GM19463 (cell line): ENCODE results near the gene RALGDS.

Source experiments
- ATAC-seq: cut with Tn5 transposase; IDR thresholded peaks from one replicate; pipeline ENCODE4 v1.9.1; 2021; ENCODE audit warnings: mild to moderate bottlenecking, moderate library complexity; ENCODE audit not compliant: unreplicated experiment

Gene RALGDS

DNA sequence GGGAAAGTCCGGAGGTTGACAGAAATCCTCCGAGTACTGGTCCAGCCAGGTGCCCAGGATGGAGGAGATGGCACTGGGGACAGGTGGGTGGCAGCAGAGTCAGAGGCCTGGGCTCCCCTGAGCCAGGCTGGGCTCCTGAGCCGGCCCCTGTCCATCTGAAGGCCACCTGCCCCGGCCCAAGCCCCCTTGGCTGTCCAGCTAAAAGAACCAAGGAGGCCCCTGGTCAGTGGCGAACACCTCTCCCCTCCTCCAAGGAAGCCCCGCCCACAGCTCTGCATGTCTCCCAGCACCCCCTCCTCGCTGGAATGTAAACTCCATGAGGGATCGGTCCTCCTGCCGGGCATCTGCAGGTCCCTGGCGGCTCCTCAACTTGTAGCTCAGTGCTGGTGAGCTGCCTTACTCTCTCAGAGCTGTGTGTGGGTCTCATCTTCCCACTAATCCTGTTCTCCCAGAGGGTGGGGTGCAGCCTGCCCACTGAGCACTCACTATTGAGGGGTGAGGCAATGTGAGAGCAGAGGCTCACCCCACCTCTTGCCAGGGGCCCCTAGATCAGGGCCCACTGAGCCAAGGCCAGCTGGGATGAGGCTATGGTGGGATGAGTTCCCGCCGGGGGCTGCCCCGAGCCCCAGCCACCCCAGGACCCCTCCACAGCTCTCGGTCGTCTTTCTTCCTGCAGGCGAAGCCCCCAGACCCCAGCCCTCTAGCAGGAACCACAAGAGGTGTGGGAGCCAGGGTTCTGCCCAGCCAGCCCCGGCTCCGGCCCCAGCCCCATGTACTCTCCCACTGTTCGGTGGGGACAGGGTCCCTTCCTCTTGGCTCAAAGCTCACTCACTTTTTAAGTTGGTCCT is 12.0 kb downstream of the RALGDS start:
- no peak for ATAC-seq

DNA sequence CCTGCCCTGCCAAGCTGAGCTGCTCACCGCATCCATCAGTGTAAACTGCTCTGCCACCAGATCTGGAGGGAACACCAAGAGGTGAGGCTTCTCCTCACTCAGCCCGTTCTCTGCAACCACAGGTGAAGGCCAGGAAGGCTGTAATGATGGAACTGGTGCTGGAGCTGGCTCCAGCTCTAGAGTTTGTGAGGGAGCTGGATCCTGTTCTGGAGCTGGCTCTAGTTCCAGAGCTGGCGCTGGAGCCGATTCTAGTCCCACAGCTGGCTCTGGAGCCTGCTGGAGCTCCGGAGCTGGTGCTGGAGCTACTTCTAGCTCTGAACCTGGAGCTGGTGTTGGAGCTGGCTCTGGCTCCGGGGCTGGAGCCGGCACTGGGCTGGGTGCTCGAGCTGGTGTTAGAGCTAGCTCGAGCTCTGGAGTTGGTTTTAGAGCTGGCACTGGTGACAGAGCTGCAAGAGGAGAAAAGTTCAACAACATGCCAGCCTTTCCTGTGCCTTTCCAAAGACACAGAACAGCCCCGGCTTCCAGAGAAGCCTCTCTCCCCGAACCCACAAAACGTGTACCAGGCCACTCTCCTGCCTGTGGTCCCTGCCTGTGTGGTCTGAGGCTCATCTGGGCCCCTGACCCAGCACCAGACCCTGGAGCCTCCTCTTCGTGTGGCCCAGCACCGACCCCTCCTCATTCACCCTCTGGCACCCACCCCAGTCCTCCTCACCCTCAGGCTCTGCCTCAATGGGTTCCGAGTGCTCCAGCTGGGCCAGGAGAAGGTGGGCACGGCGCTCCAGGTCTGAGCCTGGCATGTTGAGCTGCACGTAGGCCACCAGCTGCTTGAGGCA is 12.9 kb downstream of the RALGDS start:
- no peak for ATAC-seq

DNA sequence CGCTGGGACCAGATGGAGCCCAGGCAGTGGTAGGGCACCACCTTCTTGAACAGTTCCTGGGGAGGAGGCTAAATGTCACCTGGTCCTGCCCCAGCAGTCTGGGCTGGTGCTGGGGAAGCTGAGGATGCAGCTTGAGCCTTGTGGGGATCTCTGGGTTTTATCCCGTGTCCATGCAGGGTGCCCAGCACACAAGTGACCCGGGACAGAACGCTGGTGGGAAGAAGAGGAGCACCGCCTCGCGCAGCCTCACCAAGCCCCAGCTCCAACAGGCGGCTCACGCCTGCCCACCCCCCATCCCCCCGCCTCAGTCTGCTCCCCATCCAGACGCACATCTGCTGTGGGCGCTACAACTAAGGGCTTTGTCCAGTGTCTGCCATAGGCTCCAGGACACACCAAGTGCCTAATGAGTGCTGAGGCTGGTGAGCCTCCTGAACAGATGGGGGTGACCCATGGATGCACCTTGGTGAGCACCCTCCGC is 13.8 kb downstream of the RALGDS start:
- ATAC-seq: no peak

DNA sequence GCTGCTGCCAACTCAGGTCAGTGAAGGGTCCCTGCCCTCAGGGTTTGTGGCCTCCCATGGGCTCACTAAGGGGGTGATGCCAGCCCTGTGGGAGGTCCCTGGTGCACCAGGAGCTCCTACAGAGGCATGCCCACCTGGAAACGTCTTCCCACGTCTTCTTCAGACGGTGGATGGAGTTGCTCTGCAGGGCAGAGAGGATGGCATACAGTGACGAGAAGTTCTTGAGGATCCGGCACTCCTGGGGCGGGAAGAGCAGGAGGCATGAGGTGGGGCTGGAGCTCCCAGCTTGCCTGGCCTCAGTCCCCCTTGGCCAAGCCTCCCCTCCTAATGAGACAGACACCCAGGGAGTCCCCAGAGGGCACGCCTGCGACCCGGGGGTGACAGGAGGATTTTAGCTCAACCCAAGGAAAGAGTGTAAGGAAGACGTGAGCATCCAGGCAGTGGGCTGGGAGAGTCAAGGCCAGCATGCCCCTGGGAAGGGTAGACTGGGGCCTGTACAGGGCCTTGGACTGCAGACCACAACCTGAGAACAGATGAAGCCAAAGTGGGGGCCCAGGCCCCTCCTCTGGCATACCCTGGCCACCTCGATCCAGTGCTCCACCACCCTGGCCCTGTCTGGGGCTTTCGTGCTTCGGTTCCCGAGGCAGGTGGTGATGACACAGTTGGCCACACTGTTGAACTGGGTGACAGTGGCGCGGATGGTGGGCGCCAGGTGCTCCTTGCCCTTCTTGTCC is 14.4 kb downstream of the RALGDS start:
- ATAC-seq: no peak

DNA sequence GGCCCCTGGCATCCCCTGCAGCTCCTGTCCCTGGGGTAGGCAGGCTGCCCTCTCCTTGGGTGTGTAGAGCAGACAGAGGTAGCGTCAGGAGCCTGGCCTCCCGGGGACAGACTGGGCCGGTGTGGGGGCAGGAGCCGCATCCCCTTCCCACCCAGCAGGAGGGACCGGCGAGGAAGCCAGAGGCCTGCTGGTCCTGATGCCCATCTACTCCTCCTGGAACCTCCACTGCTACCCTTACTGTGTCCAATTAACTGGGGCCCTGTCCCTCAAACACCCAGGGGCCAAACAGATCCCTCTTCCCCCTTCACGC is 15.6 kb downstream of the RALGDS start:
- no peak for ATAC-seq

DNA sequence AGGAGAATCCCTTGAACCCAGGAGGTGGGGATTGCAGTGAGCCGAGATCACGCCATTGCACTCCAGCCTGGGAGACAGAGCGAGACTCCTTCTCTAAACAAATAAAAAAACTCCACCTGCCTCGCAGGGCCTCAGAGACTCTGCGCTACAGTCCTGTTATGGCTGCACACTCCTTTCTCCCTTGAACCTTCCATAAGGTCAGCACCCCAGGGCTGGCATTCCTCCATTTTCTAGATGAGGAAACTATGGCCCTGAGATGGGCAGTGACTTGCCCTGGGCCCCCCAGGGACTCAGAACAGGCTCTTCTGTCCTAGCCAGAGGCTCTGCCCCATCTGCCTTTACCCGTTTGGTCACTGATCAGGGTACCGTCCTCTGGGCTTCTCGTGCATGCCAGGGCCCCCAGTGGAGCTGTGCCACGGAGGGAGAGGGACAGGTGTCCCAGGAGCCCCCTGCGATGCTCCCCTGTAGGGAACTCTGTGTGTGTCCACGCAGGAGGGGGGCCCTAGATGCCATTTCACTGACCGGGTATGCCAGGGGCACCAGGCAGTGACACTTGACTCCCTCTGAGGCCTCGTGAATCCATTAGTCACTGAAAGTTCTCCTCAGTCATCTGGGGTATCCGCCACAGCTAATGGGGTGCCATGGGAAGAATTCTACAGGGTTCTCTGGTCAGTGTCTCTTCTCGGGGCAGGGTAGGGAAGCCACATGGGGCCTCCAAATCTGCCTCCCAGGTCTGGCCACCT is 16.2 kb downstream of the RALGDS start:
- ATAC-seq: no peak

DNA sequence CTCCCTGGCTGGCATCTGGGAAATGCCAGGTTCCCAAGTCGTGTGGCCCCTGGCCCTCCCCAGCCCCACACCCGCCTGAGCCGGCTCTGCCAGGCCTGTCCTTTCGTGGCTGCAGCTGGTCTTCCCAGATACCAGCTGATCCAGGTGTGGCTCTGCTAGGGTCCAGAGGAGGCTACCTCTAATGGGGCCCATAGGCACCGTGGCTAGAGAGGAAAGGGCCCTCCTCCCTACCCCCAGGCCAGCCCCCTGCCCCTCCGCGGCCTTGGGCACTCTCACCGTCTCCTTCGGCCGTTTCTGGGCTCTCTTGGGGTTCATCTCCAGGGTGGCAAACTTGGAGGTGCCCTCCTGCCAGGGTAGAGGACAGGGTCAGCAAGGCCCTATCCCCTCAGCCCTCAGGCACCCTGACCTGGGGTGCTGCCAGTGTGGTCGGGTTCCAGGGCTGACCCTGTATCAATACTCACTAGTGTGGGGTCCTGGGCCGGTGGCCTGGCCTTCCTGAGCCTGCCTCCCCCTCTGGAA is 17.0 kb downstream of the RALGDS start:
- ATAC-seq: no peak

DNA sequence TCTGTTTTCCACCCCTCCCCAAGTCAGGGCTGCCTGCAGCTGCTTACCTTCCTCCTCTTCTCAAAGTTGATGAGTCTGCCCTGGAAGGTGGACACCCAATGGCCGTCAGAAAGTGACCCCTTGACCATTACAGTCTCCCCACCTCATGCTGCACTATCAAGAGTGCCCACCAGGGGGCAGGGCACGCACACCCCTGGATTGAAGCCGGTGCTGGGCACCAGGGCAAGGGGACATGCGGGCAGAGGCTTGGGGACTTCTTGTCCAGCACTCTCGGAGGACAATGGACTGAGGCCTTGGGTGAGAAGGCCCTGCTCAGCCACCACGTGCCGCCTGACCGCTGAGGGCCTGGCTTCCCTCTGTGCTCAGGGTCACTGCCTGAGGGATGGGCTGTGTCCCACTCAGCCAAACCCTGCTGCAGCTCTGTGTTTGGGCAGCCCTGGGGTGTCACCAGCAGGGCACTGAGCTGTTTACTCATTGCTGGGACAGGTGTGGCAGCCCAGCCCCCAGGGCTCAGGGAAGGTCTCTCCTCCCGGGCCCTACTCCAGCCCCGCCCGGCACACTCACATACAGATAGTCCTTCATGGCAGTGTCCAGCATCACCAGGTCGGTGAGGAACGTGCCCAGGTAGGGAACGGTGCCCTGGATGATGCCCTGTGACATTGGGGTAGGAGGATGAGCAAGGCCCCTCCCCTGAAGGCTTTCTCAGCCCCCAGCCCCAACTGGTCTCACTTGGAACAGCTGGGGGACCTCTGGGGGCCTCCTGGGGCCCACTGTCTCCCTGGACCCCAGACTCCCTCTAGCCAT is 17.7 kb downstream of the RALGDS start:
- no peak for ATAC-seq

DNA sequence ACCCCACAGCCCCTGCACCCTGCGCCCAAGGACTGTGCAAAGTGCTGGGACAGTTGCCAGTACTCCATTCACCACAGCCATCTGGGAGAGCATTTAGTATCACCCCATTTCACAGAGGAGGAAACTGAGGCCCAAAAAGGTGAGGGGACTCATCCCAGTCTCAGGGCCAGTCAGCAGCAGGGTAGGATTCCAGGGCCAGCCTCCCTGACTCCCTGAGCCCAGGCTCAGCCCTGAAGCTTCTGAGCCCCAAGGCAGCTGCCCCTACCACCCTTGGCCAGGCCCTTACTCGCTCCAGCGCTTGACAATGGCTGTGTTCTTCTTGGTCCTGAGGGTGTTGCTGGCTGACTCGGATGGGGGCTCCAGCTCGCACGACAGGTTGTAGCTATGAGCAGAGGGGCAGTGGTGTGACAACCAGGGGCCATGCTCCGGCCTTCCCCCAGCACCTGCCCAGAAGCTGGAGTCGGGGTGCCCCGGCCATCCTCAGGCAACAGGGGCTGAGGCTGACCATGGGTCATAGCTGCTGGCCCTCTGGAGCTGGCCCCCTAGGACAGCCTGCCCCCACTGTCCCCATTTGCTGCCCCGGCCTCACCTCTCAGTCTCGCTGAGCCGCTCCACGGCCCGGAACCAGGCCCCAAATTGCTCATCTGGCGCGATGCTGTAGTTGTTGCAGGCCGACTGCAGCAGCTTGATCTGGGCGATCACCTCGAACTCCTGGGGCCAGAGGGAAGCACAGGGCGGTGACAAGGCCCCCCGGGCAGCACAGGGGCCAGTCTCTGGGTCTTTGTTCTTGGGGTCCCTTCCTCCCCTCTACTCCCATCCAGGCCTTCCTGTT is 18.6 kb downstream of the RALGDS start:
- ATAC-seq: no peak

DNA sequence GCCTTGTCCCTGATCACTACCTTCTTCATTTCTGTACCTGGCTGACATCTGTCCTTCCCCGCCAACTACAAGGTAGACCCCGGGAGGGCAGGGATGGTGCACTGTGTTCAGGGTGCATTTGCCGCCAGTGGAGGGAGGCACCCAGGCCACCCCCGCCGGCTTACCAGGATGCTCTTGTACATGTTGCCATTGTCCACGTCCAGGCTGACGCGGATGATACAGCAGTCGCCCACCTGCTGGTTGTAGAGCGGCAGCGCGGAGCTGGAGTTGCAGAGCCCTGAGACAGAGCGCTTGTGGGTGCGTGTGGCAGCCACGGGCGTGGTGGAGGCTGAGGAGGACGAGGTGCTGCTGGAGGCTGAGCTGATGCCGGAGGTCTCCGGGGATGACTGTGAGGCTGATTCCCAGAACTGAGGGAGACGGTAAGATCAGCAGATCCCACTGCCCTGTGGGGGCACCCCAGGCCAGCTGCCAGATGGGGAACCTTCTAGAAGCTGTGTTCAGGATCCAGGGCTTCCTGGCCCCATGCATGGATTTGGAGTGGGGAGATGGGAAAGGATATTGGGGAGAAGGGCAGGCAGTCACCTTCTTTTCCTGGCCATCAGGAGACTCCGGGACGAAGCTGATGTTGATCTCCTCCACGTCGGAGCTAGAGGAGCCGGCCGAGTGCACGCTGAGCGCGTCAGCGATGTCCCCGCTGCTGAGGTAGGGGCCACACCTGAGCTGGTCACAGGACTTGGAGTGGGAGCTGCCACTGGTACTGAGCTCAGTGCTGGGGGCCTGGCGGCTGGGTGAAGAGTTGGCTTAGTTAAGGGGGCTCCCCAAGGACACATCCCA is 19.5 kb downstream of the RALGDS start:
- no peak for ATAC-seq

DNA sequence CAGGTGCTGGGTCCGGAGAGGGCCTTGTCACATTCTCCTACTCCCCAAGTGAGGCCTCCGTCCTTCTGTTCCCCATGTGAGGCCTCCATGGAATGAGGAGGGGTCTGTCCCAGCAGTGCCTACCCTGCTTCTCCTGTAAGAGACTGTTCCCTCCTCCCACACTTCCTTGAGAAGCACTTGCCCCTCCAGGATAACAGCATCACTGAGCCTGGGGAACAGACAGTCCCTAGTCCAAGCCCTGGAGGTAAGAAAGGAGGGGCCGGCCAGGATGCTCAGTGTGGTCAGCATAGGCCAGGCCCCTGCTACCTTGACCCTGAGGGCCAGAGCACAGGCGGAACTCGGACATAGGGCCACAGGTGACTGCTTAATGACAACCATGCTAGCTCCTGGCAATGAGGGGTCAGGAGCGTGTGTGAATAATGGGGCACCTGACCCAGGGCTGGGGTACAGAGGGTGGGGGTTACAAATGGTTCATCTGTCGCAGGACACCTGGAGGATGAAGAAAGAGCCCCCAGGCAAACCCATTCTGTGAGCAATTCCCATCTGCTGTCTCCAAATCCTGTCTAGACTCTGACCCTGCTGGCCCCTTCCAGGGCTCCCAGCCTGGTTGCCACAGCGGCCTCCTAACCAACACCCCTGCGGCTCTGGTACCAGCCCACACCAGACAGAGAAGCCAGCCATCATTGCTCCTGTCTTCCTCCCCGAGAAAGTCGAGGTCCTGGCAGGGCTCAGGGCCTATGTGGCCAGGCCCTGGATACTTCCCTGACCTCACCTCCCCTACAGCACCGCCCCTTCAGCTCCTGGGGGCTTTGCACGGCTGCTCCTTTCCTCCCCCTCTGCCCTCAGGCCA is 20.3 kb downstream of the RALGDS start:
- ATAC-seq: no peak

DNA sequence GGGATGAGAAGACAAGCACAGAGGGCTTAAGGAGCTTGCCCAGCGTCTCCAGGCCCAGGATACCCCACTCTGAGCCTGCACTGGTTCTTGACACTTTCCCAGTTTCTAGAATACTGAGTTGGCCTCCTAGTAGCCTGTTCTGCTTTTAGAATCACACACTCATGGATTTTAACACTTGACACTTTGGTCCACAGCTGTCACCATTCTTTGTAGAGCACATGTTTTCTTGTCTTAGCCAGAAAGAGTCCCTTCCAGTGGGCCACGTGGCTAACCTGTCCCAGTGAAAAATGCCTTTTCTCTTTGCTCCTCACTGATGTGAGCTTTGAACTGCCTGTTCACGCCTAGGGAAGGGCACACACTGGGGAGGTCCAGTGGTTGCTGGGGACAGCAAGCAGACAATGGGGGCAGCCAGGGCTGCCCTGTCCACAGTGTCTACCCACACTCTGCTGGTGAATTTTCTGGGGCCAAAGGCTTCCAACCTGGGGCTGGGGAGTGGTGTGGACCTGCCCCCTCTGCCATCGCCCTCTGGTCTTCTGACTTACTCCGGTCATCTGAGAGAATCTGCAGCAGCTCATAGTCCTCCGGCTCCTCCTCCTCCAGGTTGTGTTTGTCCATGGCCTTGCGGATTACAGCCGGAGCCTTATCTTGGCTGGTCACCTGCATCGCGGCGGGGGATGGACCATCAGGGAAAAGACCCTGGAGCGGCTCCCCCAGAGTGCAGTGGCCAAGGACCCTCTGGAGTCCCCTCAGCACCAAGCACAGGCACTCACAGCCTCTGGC is 21.1 kb downstream of the RALGDS start:
- no peak for ATAC-seq

DNA sequence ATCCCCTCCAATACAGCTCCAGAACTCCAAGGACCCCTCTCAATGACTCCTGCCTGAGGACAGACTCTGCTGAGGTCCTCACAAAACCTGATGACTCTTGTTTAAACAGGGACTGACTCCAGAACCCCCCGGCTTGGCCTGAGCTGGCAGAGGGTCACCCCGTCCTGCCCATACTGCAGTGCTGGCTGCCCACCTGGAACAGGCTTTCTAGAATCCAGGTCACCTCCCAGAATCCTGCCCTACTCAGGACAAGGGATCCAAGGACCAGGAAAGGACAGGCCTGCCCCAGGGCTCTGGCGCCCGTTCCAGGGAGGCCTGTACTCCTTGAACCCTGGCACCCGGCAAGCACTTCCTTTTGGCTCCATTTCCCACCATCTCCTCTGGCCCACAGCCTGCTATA is 22.2 kb downstream of the RALGDS start:
- ATAC-seq: no peak

DNA sequence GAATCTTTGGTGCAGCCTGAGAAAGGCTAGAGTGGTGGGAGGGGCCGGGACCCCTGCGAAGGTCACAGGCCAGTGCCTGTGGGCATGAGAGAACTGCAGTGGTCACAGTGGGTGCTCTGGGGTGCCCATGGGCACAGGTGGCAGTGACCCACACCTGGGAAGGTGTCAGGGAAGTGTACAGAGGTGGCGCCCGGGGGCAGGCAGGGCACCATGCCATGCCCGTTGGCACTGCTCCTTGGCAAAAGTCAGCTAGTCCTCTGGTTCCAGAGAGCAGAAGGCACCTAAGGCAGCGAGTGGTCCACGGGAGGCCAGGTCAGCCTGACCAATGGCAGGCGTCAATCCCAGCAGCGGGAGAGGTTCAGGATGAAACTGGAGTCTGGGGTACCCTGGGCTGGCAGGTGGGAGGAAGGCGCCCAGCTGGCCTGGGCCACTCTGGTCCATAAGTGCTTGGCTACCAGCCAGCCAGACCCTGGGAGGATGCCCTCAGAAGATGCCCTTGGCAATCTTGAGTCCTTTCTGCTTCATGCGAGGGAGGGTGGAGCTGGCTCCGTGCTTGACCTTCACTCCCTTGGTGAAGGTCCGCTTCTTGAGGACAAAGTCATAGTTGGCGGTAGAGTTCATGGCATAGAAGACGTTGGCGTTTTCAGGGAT is 22.8 kb downstream of the RALGDS start:
- ATAC-seq: no peak

DNA sequence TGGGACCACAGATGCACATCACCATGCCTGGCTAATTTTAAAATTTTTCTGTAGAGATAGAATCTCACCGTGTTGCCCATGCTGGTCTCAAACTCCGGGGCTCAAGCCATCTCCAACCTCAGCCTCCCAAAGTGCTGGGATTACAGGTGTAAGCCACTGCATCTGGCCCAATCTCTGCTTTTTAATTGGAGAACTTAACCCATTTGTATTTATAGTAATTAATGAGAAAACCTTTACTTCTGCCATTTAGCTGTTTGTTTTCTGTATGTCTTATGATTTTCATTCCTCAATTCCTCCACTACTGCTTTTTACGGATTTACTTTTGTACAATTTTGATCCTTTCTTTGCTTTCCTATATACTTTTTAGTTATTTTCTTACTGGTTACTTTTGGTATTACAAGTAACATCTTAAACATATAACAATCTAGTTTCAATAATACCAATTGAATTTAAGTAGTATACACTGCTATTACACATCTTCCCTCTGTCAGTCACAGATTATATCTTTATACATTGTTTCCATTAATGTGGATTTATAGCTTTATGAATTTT is 26.1 kb downstream of the RALGDS start:
- no peak for ATAC-seq
